Measurements from ENCODE around the gene DGKI.

The DGKI gene

GRCh38 chr7:137703291-137704010 lies 143.3 kb downstream of the DGKI start:
- Histone ChIP-seq H4K20me1 (ENCODE audit: insufficient read depth, low read length) (no peaks in the 10 kb centered on the region), H3K9ac (ENCODE audit: low read length) (no peak overlapping the region), H3K27me3 (ENCODE audit: insufficient read depth, low read length) (no peaks in the 10 kb centered on the region), H3K27ac (ENCODE audit: low read depth, low read length, poor library complexity, severe bottlenecking) (no peak overlapping the region), H2AFZ (ENCODE audit: low read length) (no peak overlapping the region), H3K9me2 (ENCODE audit: low read depth, low read length) (no peaks in the 10 kb centered on the region), H3K36me3 (ENCODE audit: insufficient read depth, low read length) (no peaks in the 10 kb centered on the region), H3K9me3 (ENCODE audit: low read length) (peaks cover 5% of the 10 kb centered on the region; the same call in 1 of the 2 replicates), H3K4me2 (ENCODE audit: low read length) (no peak overlapping the region), H3K4me1 (ENCODE audit: insufficient read depth, low read length, severe bottlenecking) (no peaks in the 10 kb centered on the region), H3K79me2 (ENCODE audit: insufficient read depth, low read length) (no peaks in the 10 kb centered on the region), H3K4me3 (ENCODE audit: low read depth, low read length, poor library complexity, severe bottlenecking) (no peak overlapping the region), H3F3A (ENCODE audit: insufficient read depth, low read length) (no peaks in the 10 kb centered on the region)
- TF ChIP-seq CTCF (IDR thresholded peaks at IDR 0.05; ENCODE audit: low read length) (no peak), EZH2 (IDR thresholded peaks at IDR 0.05; ENCODE audit: borderline replicate concordance, low read length) (no peak)

DNA sequence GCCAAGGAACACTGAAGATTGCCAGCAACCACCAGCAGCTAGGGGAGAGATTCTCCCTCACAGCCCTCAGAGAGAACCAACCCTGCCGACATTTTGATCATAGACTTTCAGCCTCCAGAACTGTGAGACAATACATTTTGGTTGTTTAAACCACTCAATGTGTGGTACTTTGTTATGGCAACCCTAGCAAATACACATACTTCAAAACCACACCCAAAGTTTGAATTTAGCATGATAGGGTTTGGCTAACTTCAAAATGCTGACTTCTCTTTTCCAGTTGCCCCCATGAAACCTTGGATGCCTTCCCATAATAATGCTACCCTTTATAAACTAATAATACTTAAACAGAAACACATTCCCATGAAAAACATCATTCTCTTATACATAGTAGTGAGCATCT lies 149.8 kb downstream of the DGKI start:
- Histone ChIP-seq H3K9me2 (ENCODE audit: low read depth, low read length) (no peaks in the 10 kb centered on the region), H3K4me2 (ENCODE audit: low read length) (no peak overlapping the region), H3K9me3 (ENCODE audit: low read length) (no peaks in the 10 kb centered on the region), H3K79me2 (ENCODE audit: insufficient read depth, low read length) (no peaks in the 10 kb centered on the region), H3K4me1 (ENCODE audit: insufficient read depth, low read length, severe bottlenecking) (no peaks in the 10 kb centered on the region), H3K36me3 (ENCODE audit: insufficient read depth, low read length) (no peaks in the 10 kb centered on the region), H3K27me3 (ENCODE audit: insufficient read depth, low read length) (no peaks in the 10 kb centered on the region), H3F3A (ENCODE audit: insufficient read depth, low read length) (no peaks in the 10 kb centered on the region), H3K27ac (ENCODE audit: low read depth, low read length, poor library complexity, severe bottlenecking) (no peak overlapping the region), H2AFZ (ENCODE audit: low read length) (no peak overlapping the region), H3K9ac (ENCODE audit: low read length) (no peak overlapping the region), H4K20me1 (ENCODE audit: insufficient read depth, low read length) (no peaks in the 10 kb centered on the region), H3K4me3 (ENCODE audit: low read depth, low read length, poor library complexity, severe bottlenecking) (no peak overlapping the region)
- TF ChIP-seq EZH2 (IDR thresholded peaks at IDR 0.05; ENCODE audit: borderline replicate concordance, low read length), result no peak
- no peak for TF ChIP-seq CTCF (IDR thresholded peaks at IDR 0.05; ENCODE audit: low read length)

GRCh38 chr7:137696376-137696775 lies 150.4 kb downstream of the DGKI start:
- Histone ChIP-seq H3K27me3 (ENCODE audit: insufficient read depth, low read length) (no peaks in the 10 kb centered on the region), H3K27ac (ENCODE audit: low read depth, low read length, poor library complexity, severe bottlenecking) (no peak overlapping the region), H3F3A (ENCODE audit: insufficient read depth, low read length) (no peaks in the 10 kb centered on the region), H2AFZ (ENCODE audit: low read length) (no peak overlapping the region), H3K9me3 (ENCODE audit: low read length) (no peaks in the 10 kb centered on the region), H3K4me1 (ENCODE audit: insufficient read depth, low read length, severe bottlenecking) (no peaks in the 10 kb centered on the region), H4K20me1 (ENCODE audit: insufficient read depth, low read length) (no peaks in the 10 kb centered on the region), H3K9ac (ENCODE audit: low read length) (no peak overlapping the region), H3K36me3 (ENCODE audit: insufficient read depth, low read length) (no peaks in the 10 kb centered on the region), H3K79me2 (ENCODE audit: insufficient read depth, low read length) (no peaks in the 10 kb centered on the region), H3K4me3 (ENCODE audit: low read depth, low read length, poor library complexity, severe bottlenecking) (no peak overlapping the region), H3K4me2 (ENCODE audit: low read length) (no peak overlapping the region), H3K9me2 (ENCODE audit: low read depth, low read length) (no peaks in the 10 kb centered on the region)
- no peak for TF ChIP-seq EZH2 (IDR thresholded peaks at IDR 0.05; ENCODE audit: borderline replicate concordance, low read length)
- TF ChIP-seq CTCF (IDR thresholded peaks at IDR 0.05; ENCODE audit: low read length), result no peak
